ENCODE measurements around the gene CAPNS2. TPM values are rescaled to one million over a fixed set of nuclear protein-coding genes. Genes with fewer than 3 reads are reported as not detected.

CAPNS2 gene
- total RNA-seq, 1 experiment from 2014 or later: not detected

DNA sequence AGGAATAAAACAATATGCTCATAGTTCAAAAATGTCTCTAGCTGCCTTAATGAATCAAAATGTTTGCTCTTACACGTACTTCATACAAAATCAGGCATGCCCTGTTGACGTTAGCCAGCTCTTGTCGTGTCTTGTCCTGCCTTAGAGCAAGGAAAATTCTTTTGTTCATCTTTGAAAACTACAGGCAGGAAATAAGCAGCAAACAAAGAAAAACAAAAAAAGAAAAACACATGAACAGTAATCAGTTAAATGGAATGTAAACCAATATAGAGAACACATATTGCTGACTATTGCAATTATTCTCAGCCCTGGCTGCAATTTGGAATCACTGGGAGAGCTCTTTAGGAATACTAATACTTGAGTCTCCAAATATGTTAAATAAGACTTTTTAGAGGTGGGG is 1.7 kb downstream of the CAPNS2 start:
- Histone ChIP-seq H2BK5ac (ENCODE audit: insufficient read length, low read length) (no peak overlapping the region), H3K14ac (ENCODE audit: insufficient read depth, low read length) (no peak overlapping the region), H2AFZ (ENCODE audit: low read length) (no peak overlapping the region), H3K9me3 (ENCODE audit: control insufficient read depth, low read depth, low read length) (no peaks in the 10 kb centered on the region), H4K91ac (ENCODE audit: insufficient read length, low read depth, low read length) (no peak overlapping the region), H4K8ac (replicated peaks; ENCODE audit: insufficient read length, low read depth, low read length) (no peak overlapping the region), H3K27ac (ENCODE audit: insufficient read length, low read depth, low read length) (no peak overlapping the region), H2BK12ac (ENCODE audit: insufficient read length, low read depth, low read length) (no peak overlapping the region), H3K4me1 (ENCODE audit: insufficient read depth, low read length) (no peaks in the 10 kb centered on the region), H3K79me1 (ENCODE audit: insufficient read depth, low read depth, low read length, poor library complexity, severe bottlenecking) (no peaks in the 10 kb centered on the region), H3K9ac (ENCODE audit: extremely low read depth, insufficient read length, low read length) (no peak overlapping the region), H3K23ac (ENCODE audit: insufficient read length, low read depth, low read length) (no peak overlapping the region), H3K79me2 (ENCODE audit: insufficient read depth, low read length) (no peaks in the 10 kb centered on the region), H4K5ac (ENCODE audit: insufficient read length, low read depth, low read length) (no peak overlapping the region), H2BK20ac (ENCODE audit: low read depth, low read length, poor library complexity, severe bottlenecking) (no peak overlapping the region), H3K18ac (ENCODE audit: insufficient read length, low read depth, low read length) (no peak overlapping the region), H3K4me2 (ENCODE audit: insufficient read depth, insufficient read length, low read length) (no peak overlapping the region), H3K23me2 (ENCODE audit: insufficient read length, low read depth, low read length, poor library complexity, severe bottlenecking) (no peaks in the 10 kb centered on the region), H3K4ac (ENCODE audit: low read depth, low read length) (no peak overlapping the region), H2BK15ac (ENCODE audit: low read depth, low read length) (no peak overlapping the region), H3K27me3 (ENCODE audit: insufficient read depth, low read length) (no peaks in the 10 kb centered on the region), H4K20me1 (ENCODE audit: control insufficient read depth, insufficient read depth, insufficient read length) (no peaks in the 10 kb centered on the region), H2AK5ac (ENCODE audit: insufficient read length, low read length) (no peak overlapping the region), H3K56ac (ENCODE audit: insufficient read length, low read depth, low read length) (no peak overlapping the region), H2BK120ac (ENCODE audit: low read depth, low read length, poor library complexity, severe bottlenecking) (no peak overlapping the region), H3T11ph (ENCODE audit: low read length) (no peak overlapping the region)
- H3K27ac Mint-ChIP-seq: no peak overlapping the region
- no peak overlapping the region for H3K4me3 Mint-ChIP-seq
- TF ChIP-seq CTCF (conservative IDR thresholded peaks at IDR 0.05): no peak
- no peaks in the 10 kb centered on the region for H3K36me3 Mint-ChIP-seq (ENCODE audit: insufficient read depth in 1 of 3, low read depth in 3 of 3)
- H3K4me1 Mint-ChIP-seq: no peaks in the 10 kb centered on the region
- no peaks in the 10 kb centered on the region for H3K9me3 Mint-ChIP-seq
- no peaks in the 10 kb centered on the region for H3K27me3 Mint-ChIP-seq (ENCODE audit: low read depth)
- no peak for DNase-seq
- no CpG with 5 or more reads among the region's 3 CpGs for WGBS (ENCODE audit: extremely low coverage, insufficient read length, low lambda C conversion rate)

Data from H9 (cell line).